ENCODE data around the gene VRK2. TPM values are rescaled to one million over a fixed set of nuclear protein-coding genes. Genes with fewer than 3 reads are reported as not detected.
"Not testable (repeated sequence)": the region's sequence is repeated elsewhere in the genome, so short reads cannot be mapped to it uniquely, and the experiment has no call there.

The VRK2 gene
- total and polyA plus RNA-seq, 8 donors, result 4.7 to 18.1 (median 13.3) TPM

DNA sequence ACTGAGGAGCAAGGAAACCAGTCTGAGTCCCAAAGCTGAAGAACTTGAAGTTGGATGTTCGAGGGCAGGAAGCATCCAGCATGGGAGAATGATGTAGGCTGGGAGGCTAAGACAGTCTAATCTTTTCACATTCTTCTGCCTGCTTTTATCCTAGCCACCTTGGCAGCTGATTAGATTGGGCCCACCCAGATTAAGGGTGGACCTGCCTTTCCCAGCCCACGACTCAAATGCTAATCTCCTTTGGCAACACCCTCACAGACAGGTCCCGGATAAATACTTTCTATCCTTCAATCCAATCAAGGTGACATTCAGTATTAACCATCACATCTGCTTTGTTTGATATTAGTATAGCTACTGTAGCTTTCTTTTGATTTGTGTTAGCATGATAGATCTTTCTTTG lies 27.1 kb downstream of the VRK2 start:
- H3K4me1 ChIP-seq, result no peaks in the 10 kb centered on the region
- WGBS, 2 donors, result 87 to 92% methylated on average over 3 of the region's 3 CpGs
- ATAC-seq (no peak), DNase-seq (no peak), FAIRE-seq (no peak)
- TF ChIP-seq, protein P1, sequence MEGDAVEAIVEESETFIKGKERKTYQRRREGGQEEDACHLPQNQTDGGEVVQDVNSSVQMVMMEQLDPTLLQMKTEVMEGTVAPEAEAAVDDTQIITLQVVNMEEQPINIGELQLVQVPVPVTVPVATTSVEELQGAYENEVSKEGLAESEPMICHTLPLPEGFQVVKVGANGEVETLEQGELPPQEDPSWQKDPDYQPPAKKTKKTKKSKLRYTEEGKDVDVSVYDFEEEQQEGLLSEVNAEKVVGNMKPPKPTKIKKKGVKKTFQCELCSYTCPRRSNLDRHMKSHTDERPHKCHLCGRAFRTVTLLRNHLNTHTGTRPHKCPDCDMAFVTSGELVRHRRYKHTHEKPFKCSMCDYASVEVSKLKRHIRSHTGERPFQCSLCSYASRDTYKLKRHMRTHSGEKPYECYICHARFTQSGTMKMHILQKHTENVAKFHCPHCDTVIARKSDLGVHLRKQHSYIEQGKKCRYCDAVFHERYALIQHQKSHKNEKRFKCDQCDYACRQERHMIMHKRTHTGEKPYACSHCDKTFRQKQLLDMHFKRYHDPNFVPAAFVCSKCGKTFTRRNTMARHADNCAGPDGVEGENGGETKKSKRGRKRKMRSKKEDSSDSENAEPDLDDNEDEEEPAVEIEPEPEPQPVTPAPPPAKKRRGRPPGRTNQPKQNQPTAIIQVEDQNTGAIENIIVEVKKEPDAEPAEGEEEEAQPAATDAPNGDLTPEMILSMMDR (IDR thresholded peaks at IDR 0.05), result no peak
- H3K4me3 ChIP-seq, result no peak overlapping the region
- no peaks in the 10 kb centered on the region for H3K36me3 ChIP-seq
- H3K27me3 ChIP-seq, result no peaks in the 10 kb centered on the region
- H3K9me3 ChIP-seq, result no peaks in the 10 kb centered on the region
- intact Hi-C loops (cut with DNase I), result no loop called here
- no peak overlapping the region for H3K27ac ChIP-seq

DNA sequence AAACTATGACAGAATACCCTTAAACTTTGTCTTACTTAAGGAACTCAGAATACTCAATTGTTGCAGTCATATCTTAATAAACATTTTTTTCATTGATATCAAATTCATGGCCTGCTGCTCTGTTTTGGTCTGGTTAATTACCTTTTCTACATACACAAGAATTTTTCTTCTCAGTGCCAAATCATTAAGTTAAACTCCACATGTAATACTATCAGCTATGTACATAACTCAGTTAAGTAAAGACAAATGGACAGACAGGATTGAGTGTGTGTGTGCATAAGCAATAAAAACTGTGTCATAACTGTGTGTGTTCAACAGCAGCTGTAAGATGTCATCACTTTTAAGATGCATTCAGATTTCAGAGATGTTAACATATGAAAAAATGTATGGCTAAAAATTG lies 34.4 kb downstream of the VRK2 start:
- no peaks in the 10 kb centered on the region for H3K36me3 ChIP-seq
- H3K4me3 ChIP-seq, result no peak overlapping the region
- H3K9me3 ChIP-seq, result no peaks in the 10 kb centered on the region
- FAIRE-seq, result no peak
- H3K27me3 ChIP-seq, result no peaks in the 10 kb centered on the region
- TF ChIP-seq, protein P1 (IDR thresholded peaks at IDR 0.05), result no peak
- no peak for ATAC-seq
- intact Hi-C loops (cut with DNase I), result no loop called here
- H3K4me1 ChIP-seq, result peaks cover 0 to 13% (median 8%) of the 10 kb centered on the region in 3 donors
- H3K27ac ChIP-seq, result no peak overlapping the region
- DNase-seq, result no peak

DNA sequence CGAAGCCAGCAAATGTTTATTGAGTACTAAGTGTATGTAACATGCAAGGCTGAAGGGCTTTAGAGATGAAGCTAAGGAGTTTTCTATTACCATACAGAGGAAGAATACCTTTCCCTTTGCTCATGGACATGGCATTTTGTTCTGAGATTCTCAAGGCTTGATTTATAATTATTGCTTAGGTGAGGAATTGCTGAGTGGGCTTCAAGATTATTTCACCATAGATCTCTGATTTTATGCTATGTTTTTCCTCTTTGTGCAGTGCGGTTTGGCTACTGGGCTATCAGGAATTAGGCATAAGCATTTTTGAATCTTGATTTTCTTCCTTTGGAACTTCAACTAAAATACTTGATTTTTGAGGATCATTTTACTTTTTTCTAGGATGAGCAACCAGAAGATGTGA lies 42.5 kb downstream of the VRK2 start:
- TF ChIP-seq, protein P1 (IDR thresholded peaks at IDR 0.05), result no peak
- Histone ChIP-seq H3K27me3 (no peaks in the 10 kb centered on the region), H3K4me3 (no peak overlapping the region), H3K4me1 (no peaks in the 10 kb centered on the region), H3K27ac (no peak overlapping the region), H3K9me3 (no peaks in the 10 kb centered on the region), H3K36me3 (peaks cover 0 to 22% (median 3%) of the 10 kb centered on the region in 3 donors)
- intact Hi-C loops (cut with DNase I), result no loop called here
- ATAC-seq (no peak), DNase-seq (no peak), FAIRE-seq (no peak)
- WGBS, 2 donors, result 80 to 89% methylated on average over 2 of the region's 2 CpGs

DNA sequence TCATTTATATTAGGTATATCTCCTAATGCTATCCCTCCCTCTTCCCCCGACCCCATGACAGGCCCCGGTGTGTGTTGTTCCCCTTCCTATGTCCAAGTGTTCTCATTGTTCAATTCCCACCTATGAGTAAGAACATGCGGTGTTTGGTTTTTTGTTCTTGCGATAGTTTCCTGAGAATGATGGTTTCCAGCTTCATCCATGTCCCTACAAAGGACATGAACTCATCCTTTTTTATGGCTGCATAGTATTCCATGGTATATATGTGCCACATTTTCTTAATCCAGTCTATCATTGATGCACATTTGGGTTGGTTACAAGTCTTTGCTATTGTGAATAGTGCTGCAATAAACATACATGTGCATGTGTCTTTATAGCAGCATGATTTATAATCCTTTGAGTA lies 46.2 kb downstream of the VRK2 start:
- H3K27me3 ChIP-seq; H3K4me1 ChIP-seq; FAIRE-seq; H3K4me3 ChIP-seq; H3K9me3 ChIP-seq; DNase-seq; ATAC-seq; intact Hi-C loops (cut with DNase I); H3K27ac ChIP-seq: not testable (repeated sequence)
- H3K36me3 ChIP-seq, result peaks cover 0 to 22% (median 3%) of the 10 kb centered on the region in 3 donors
- WGBS, 2 donors, result 97 to 99% methylated on average over 4 of the region's 4 CpGs

DNA sequence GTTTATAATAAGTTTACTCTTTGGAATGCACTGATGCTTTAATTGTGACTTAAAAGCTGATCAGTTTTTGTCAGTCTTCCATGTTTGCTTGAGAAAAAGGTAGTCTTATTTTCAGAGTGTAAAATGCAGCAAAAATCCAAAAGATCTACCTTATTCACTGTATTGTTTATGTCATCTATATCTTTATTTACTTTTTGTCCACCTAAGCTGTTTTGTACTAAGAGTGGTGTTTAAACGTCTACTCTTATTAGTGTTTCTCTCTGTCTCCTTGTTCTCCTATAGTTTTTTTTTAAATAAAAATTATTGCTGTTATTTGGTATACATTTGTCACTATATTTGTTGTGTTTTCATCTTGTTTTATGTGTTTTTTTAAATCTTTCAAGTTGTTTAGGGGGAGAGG lies 50.4 kb downstream of the VRK2 start:
- peaks cover 0 to 7% (median 0%) of the 10 kb centered on the region in 3 donors for H3K4me1 ChIP-seq
- no peak for DNase-seq
- no peak overlapping the region for H3K4me3 ChIP-seq
- no peak for FAIRE-seq
- intact Hi-C loops (cut with DNase I), result no loop called here
- H3K36me3 ChIP-seq, result peaks cover 0 to 6% (median 3%) of the 10 kb centered on the region in 3 donors
- no peak for ATAC-seq
- TF ChIP-seq, protein P1 (IDR thresholded peaks at IDR 0.05), result no peak
- H3K9me3 ChIP-seq, result no peaks in the 10 kb centered on the region
- 78 to 79% methylated on average over 1 of the region's 1 CpG for WGBS, 2 donors
- no peak overlapping the region for H3K27ac ChIP-seq
- no peaks in the 10 kb centered on the region for H3K27me3 ChIP-seq

All from pancreas (tissue), 10 donors.